Activated CD4-positive, alpha-beta T cell treated with anti-CD3 and anti-CD28 coated beads for 1 hour (primary cell): ENCODE data around the gene UBASH3A.

Source experiments
- DNase-seq: peaks from one replicate; pipeline ENCODE4 v3.0.0-alpha.2; 2020

The UBASH3A gene

GRCh38 chr21:42374864-42375499 is 28.7 kb upstream of the UBASH3A start:
- no peak for DNase-seq

DNA sequence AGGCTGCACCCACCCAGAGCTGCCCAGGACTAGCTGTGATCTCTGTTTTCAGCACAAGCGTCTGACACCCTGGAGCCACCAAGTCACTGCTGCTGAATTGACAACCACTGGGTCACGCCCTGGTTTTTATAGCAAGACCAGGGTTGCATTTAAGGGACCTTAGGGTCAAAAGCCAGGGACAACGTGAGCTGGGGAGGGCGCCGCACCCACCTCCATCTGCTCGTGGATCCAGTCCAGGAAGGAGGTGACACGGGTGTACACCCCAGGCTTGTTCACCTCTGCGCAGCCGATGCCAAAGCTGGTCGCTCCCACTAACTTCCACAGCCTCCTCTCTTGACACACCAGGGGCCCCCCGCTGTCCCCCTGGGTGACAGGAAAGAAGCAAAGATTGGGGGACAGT is 28.2 kb upstream of the UBASH3A start:
- no peak for DNase-seq

- DNase-seq = no peak
These were observed 27.8 kb upstream of the UBASH3A start for GRCh38 chr21:42375966-42376337.

GRCh38 chr21:42376338-42376982 is 27.2 kb upstream of the UBASH3A start:
- DNase-seq = no peak

DNA sequence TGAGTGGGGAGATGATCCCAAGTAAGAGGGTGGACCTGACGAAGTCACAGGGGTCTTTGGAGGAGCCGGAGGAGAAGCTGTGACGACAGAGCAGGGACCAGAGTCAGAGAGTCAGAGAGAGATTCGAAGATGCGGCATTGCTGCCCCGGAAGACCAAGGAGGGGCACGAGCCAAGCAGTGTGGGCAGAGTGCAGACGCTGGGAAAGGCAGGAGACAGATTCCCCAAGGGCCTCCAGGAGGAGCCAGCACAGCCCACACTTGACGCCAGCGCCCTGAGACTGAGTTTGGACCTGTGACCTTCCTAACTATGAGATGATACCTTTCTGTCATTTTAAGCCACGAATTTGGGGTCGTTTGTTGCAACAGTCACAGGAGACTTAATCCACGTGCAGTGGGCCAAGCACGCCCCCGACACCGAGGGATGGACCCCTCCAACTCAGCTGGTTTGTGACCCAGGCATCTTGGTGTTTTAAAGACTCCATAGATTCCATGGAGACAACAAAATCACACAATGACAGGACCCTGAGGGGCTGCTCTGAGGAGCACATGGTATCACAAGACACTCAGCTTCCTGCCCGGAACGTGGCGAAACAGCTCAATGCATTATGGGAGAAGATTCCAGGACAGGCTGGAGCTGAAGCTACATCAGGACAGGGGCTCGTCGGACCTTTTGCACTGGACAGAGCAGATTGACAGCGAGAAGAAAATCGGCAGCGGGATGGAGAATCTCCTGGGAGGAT is 26.3 kb upstream of the UBASH3A start:
- no peak for DNase-seq

- DNase-seq = no peak
These were observed 25.8 kb upstream of the UBASH3A start for GRCh38 chr21:42377951-42378340.

GRCh38 chr21:42378418-42378817 is 25.3 kb upstream of the UBASH3A start:
- no peak for DNase-seq

DNA sequence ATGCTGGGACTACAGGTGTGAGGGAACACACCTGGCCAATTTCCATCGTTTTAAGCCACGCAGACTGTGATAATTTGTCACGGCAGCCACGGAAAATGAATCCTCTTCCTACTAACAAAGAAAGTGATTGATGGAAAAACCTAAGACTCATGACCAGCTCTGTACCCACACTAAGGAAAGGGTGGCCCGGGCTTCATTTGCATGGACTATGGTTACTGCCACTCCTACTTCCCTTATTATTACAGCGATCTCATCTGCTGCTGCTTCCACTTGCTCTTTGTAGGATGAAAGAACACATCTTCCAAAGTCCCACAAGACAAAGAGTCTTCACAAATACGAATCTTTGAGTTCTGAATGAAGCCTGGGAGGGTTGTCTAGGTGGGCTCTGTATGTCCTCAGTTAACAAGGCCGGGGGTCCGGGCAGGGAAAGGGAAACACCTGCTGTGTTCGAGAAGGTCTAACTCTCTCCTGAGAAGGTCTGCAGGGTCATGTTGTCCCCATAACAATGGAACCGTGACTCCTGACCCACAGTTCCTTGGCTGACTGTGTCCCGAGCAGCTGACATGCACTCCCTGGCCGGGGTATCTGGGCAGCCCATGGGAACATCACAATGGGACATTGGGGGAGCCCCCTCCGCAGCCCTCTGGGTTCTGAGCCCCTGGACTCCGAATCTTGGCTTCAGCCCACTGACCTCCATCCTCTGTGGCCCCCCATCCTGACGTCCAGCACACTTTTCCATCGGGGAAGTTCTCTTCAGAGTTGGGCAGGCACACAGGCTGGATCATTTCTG is 24.1 kb upstream of the UBASH3A start:
- DNase-seq = no peak

- no peak for DNase-seq
These were observed 22.2 kb upstream of the UBASH3A start for GRCh38 chr21:42381347-42381984.

- no peak for DNase-seq
These were observed 20.8 kb upstream of the UBASH3A start for GRCh38 chr21:42382915-42383314.

GRCh38 chr21:42383331-42383730 is 20.4 kb upstream of the UBASH3A start:
- DNase-seq = no peak

DNA sequence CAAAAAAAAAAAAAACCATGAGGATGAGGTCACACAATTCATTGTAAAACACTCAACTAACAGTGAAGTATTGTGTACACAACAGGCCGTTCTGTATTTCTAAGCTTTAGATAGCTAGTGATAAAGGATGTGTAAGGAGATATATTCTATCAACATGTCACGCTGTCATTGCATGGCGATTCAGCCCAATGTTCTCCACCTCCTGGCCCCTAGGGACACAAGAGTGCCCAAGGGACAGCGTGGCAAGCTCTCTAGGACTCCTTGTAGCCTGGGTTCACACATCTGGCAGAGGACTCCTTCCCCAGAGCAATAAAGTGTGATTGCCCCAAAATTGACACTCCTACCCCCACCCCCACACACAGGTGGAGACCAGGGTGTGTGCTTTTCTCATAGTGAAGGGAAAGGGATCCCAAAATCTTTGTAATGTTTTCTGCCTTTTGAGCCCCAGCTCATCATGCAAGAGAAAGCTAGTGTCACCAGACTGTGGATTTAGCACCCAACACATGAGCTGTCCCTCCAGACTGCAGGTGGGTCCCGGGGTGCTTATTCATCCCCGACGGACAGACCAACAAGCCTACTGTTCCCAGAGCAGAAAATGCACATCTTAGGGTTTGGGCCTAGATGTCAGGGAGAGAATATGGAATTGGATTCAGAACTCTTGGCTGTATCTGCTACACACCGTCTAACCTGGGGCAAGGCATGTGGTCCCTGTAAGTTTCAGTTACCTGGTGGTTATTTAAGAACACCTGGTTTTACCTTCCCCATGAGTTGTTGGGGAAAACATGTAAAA is 19.4 kb upstream of the UBASH3A start:
- DNase-seq = no peak

DNA sequence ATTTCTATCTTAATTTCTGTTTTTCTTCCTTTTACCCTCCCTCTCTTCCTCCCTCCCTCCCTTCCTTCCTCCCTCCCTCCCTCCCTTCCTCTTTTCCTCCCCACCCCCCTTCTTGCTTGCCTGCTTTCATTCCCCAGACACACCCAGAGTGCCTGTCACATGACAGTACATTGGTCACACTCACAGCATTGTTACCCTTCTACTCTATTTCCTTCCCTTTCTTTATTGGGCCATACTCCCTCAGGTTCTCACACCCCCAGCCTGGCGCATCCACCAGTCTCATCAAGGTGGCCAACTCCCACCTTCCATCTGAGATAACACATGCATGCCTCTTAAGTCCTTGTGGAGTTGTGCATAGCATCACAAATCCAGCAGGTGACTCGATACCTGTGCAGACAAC is 18.7 kb upstream of the UBASH3A start:
- DNase-seq = no peak

GRCh38 chr21:42385619-42386018 is 18.1 kb upstream of the UBASH3A start:
- no peak for DNase-seq

DNA sequence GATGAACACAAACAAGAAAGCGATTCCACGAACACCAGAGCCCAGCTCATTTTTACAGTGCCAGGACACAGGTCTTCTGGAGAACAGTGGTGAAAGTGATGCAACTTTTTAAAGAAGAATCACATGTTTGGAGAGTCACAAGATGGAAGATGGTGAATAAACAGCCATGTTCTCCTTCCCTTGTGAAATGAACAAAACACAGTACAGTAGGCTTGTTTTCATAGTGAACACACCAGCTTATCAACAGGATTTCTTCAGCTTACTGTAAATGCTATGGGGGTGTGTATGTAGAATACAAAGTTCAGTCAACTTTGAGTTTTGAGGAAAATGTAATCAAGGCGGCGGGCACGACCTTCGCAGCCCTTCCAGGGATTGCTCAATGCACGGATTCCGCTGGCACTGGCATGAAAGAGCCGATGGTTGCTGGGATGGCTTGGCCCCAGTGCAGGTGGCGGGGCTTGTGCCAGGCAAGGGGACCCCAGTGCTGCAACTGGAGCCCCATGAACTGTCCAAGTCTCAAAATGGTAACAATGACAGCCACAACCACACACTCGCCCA is 17.6 kb upstream of the UBASH3A start:
- no peak for DNase-seq

DNA sequence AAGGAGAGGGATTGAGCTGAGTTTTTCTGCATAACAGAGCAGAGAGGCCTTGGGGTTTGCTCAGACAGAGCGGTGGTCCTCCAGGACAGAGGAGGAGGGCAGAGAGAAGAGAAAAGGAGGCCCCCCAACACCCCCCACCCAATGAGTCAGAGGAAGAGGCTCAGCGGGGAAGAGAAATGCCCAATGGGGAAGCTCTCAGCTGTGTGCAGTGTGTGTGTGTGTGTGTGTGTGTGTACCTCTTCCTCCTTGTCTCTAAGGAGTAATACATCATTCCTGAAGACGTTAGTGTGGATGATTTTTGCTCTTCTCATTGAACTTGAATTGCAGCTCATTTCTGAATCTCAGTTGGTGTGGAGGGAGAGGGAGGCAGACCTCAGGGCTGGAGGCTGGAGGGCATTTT is 16.5 kb upstream of the UBASH3A start:
- no peak for DNase-seq

- DNase-seq = no peak
These were observed 15.8 kb upstream of the UBASH3A start for GRCh38 chr21:42387843-42388340.

GRCh38 chr21:42388740-42389448 is 14.8 kb upstream of the UBASH3A start:
- DNase-seq = no peak

GRCh38 chr21:42389449-42389835 is 14.3 kb upstream of the UBASH3A start:
- DNase-seq = no peak

DNA sequence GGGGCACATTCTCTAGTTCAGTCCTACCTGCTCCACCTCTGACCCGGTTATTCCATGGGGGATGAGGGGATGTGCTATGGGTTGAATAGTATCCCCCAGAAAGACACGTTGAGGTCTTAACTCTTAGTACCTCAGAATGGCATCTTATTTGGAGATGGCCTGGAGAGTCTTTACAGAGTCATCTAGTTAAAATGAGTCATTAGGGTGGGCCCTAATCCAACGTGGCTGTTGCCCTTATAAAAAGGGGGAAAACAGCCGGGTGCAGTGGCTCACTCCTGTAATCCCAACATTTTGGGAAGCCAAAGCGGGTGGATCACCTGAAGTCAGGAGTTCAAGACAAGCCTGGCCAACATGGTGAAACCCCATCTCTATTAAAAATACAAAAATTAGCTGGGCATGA is 13.5 kb upstream of the UBASH3A start:
- no peak for DNase-seq

DNA sequence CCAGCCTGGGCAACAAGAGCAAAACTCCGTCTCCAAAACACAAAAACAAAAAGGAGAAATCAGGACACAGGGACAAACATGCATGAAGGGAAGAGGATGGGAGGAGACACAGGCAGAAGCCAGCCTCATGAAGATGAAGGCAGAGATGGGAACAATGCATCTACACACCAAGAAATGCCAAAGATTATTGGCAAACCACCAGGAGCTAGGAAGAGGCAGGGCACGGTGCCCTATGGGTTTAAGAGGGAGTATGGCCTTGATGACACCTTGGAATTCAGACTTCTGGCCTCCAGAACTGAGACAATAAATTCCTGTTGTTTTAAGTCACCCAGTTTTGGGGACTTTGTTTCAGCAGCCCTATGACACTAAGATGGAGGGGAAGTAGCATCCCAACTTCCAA is 13.0 kb upstream of the UBASH3A start:
- no peak for DNase-seq
